Measurements from ENCODE around the gene UBD. TPM values are rescaled to one million over a fixed set of nuclear protein-coding genes. Genes with fewer than 3 reads are reported as not detected.

The UBD gene
- total and polyA plus RNA-seq, 2 of the 13 experiments (the other 11 are each of a cell fraction or from before 2014, with no cell fraction given): 13.9 to 172 TPM

DNA sequence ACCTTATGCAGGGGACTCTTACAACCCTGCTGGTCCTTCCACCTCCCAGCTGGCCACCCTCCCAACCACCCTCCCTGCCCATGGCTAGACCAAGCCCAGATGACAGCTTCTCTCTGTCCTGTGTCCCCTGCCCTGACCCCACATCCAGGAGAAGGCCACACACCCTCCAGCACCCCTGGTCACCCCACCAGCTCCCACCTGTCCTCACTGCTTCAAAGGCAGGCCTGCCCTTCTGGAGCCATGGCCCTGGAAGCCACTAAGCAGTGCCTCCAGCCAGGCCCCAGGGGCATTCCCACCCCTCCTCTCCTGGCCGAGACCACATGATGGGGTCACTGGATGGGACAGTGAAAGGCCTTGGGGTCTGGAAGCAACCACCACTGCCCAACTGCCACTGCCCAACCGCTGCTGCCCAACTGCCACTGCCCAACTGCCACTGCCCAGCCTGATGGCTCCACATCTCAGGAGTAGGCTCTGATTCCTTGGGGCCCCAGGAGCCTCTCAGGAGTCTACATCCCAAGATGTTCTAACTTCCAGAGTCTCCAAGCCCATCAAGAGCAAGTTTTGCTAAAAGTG, 30.5 kb downstream of the UBD start:
- H3K79me2 ChIP-seq (ENCODE audit: insufficient read depth, low read length): no peaks in the 10 kb centered on the region
- no TSS peak for BruUV-seq (replicated peaks)
- no peak overlapping the region for H3K9ac ChIP-seq (ENCODE audit: insufficient read depth, low read depth, low read length)
- DNase-seq (ENCODE audit: low spot score) (no peak), ATAC-seq (no peak), FAIRE-seq (no peak)
- WGBS (ENCODE audit: low lambda C conversion rate): no CpG with 5 or more reads among the region's 2 CpGs
- H3K4me1 ChIP-seq (ENCODE audit: insufficient read depth, low read length): no peaks in the 10 kb centered on the region
- in situ Hi-C loops (cut with HindIII; ENCODE audit: extremely low pct_ligation_motif_present, low pct_unique_long_range_greater_than_20kb) (no loop called here), intact Hi-C loops (cut with micrococcal nuclease; ENCODE audit: unreplicated experiment) (no loop called here)
- no peaks in the 10 kb centered on the region for H3K9me3 ChIP-seq (ENCODE audit: low read length)
- H3K4me3 ChIP-seq (replicated peaks in 1 of 3; ENCODE audit: insufficient read depth in 1 of 3, low read depth in 2 of 3, low read length in 3 of 3): no peak overlapping the region
- no peaks in the 10 kb centered on the region for H4K20me1 ChIP-seq (ENCODE audit: insufficient read depth, low read length)
- no peaks in the 10 kb centered on the region for H3K36me3 ChIP-seq (replicated peaks in 1 of 2; ENCODE audit: control insufficient read depth in 1 of 2, insufficient read depth in 2 of 2, low read length in 2 of 2)
- TF ChIP-seq, protein P1, sequence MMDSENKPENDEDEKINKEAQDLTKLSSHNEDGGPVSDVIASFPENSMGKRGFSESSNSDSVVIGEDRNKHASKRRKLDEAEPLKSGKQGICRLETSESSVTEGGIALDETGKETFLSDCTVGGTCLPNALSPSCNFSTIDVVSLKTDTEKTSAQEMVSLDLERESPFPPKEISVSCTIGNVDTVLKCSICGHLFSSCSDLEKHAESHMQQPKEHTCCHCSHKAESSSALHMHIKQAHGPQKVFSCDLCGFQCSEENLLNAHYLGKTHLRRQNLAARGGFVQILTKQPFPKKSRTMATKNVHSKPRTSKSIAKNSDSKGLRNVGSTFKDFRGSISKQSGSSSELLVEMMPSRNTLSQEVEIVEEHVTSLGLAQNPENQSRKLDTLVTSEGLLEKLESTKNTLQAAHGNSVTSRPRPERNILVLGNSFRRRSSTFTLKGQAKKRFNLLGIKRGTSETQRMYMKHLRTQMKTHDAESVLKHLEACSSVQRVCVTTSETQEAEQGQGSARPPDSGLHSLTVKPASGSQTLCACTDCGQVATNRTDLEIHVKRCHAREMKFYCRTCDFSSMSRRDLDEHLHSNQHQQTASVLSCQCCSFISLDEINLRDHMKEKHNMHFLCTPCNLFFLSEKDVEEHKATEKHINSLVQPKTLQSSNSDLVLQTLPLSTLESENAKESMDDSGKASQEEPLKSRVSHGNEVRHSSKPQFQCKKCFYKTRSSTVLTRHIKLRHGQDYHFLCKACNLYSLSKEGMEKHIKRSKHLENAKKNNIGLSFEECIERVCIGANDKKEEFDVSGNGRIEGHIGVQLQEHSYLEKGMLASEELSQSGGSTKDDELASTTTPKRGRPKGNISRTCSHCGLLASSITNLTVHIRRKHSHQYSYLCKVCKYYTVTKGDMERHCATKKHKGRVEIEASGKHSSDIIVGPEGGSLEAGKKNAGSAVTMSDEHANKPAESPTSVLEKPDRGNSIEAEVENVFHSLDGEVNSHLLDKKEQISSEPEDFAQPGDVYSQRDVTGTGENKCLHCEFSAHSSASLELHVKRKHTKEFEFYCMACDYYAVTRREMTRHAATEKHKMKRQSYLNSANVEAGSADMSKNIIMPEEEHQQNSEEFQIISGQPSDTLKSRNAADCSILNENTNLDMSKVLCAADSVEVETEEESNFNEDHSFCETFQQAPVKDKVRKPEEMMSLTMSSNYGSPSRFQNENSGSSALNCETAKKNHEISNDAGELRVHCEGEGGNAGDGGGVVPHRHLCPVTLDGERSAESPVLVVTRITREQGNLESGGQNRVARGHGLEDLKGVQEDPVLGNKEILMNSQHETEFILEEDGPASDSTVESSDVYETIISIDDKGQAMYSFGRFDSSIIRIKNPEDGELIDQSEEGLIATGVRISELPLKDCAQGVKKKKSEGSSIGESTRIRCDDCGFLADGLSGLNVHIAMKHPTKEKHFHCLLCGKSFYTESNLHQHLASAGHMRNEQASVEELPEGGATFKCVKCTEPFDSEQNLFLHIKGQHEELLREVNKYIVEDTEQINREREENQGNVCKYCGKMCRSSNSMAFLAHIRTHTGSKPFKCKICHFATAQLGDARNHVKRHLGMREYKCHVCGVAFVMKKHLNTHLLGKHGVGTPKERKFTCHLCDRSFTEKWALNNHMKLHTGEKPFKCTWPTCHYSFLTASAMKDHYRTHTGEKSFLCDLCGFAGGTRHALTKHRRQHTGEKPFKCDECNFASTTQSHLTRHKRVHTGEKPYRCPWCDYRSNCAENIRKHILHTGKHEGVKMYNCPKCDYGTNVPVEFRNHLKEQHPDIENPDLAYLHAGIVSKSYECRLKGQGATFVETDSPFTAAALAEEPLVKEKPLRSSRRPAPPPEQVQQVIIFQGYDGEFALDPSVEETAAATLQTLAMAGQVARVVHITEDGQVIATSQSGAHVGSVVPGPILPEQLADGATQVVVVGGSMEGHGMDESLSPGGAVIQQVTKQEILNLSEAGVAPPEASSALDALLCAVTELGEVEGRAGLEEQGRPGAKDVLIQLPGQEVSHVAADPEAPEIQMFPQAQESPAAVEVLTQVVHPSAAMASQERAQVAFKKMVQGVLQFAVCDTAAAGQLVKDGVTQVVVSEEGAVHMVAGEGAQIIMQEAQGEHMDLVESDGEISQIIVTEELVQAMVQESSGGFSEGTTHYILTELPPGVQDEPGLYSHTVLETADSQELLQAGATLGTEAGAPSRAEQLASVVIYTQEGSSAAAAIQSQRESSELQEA (CRISPR knock-in tag; IDR thresholded peaks at IDR 0.05; ENCODE audit: not compliant biosample characterization): no peak
- TF ChIP-seq ZNF3 (CRISPR knock-in tag; IDR thresholded peaks at IDR 0.05): no peak
- TF ChIP-seq ZZZ3 (CRISPR knock-in tag; IDR thresholded peaks at IDR 0.05; ENCODE audit: borderline replicate concordance): no peak
- TF ChIP-seq, protein P2, sequence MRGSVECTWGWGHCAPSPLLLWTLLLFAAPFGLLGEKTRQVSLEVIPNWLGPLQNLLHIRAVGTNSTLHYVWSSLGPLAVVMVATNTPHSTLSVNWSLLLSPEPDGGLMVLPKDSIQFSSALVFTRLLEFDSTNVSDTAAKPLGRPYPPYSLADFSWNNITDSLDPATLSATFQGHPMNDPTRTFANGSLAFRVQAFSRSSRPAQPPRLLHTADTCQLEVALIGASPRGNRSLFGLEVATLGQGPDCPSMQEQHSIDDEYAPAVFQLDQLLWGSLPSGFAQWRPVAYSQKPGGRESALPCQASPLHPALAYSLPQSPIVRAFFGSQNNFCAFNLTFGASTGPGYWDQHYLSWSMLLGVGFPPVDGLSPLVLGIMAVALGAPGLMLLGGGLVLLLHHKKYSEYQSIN (CRISPR knock-in tag; IDR thresholded peaks at IDR 0.05; ENCODE audit: borderline replicate concordance): no peak
- TF ChIP-seq, protein P3, sequence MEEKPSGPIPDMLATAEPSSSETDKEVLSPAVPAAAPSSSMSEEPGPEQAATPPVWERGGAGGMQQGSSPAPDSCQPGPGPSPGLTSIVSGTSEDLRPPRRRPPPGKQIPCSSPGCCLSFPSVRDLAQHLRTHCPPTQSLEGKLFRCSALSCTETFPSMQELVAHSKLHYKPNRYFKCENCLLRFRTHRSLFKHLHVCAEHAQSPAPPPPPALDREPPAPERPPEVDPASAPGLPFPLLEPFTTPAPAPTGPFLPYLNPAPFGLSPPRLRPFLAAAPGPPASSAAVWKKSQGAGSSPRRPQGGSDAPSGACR (CRISPR knock-in tag; IDR thresholded peaks at IDR 0.05): no peak
- TF ChIP-seq PAWR (CRISPR knock-in tag; IDR thresholded peaks at IDR 0.05; ENCODE audit: borderline replicate concordance): no peak
- no peak for TF ChIP-seq SRF (IDR thresholded peaks at IDR 0.05; ENCODE audit: low read depth, low read length)
- TF ChIP-seq KDM5B (CRISPR knock-in tag; IDR thresholded peaks at IDR 0.05; ENCODE audit: borderline replicate concordance): no peak
- no peaks in the 10 kb centered on the region for H3K27me3 ChIP-seq (ENCODE audit: control insufficient read depth in 1 of 2, insufficient read depth in 2 of 2, low read length in 2 of 2)
- ChIA-PET CTCF (ENCODE audit: low intra/inter-chr PET ratio, low total read pairs) (no interaction called here), POLR2A (no interaction called here)
- no peak overlapping the region for H2AFZ ChIP-seq (ENCODE audit: low read length)
- H3K27ac ChIP-seq (ENCODE audit: extremely low read length, insufficient read depth, low read length): no peak overlapping the region
- no peak overlapping the region for H3K4me2 ChIP-seq (ENCODE audit: low read depth, low read length)

Data from HepG2 (cell line).